OCI-LY7 (cell line): ENCODE data around the gene CNTN2. TPM values are rescaled to one million over a fixed set of nuclear protein-coding genes. Genes with fewer than 3 reads are reported as not detected.

ENCODE experiments used
- BruUV-seq: library from RNA; stranded (reverse); fragments of 400-500 nt; replicated peaks from 2 replicates; lab custom pipeline; 2021; lab: Mats Ljungman, UMichigan
- CTCF ChIA-PET: fragments of 300-600 bp; sonication (Branson Sonifier 250); formaldehyde crosslinking; loops from one replicate; lab custom pipeline; 2022; ENCODE audit warnings: antibody characterized with exemption; ENCODE audit not compliant: unreplicated experiment; lab: Charles Lee
- POLR2A ChIA-PET: fragments of 300-600 bp; sonication (Branson Sonifier 250); formaldehyde crosslinking; loops from one replicate; lab custom pipeline; 2022; ENCODE audit warnings: antibody characterized with exemption; lab: Charles Lee
- DNase-seq: peaks from one replicate; pipeline ENCODE4 v3.0.0-alpha.2; 2015; ENCODE audit warnings: low spot score
- H2AFZ ChIP-seq: fragments of 200-600 bp; sonication (generic), shearing (Covaris generic); 2 replicates; pipeline ENCODE4 v1.6.1; 2014; ENCODE audit warnings: mild to moderate bottlenecking, antibody characterized with exemption, low read length, moderate library complexity
- H3K27ac ChIP-seq: fragments of 200-600 bp; sonication (generic); 2 replicates; pipeline ENCODE4 v1.5.1; 2014; ENCODE audit warnings: mixed run types, low read depth, mild to moderate bottlenecking, moderate library complexity, low read length, inconsistent platforms; ENCODE audit not compliant: poor library complexity, severe bottlenecking
- H3K36me3 ChIP-seq: fragments of 200-600 bp; sonication (generic); 2 replicates; pipeline ENCODE4 v1.6.1; 2014; ENCODE audit warnings: mild to moderate bottlenecking, antibody characterized with exemption, low read length, moderate library complexity, mixed read lengths; ENCODE audit not compliant: insufficient read depth
- H3K4me1 ChIP-seq: fragments of 200-600 bp; sonication (generic); 2 replicates; pipeline ENCODE4 v1.5.1; 2014; ENCODE audit warnings: mild to moderate bottlenecking, low read length; ENCODE audit not compliant: insufficient read depth, poor library complexity, severe bottlenecking
- H3K4me2 ChIP-seq: fragments of 200-600 bp; sonication (generic); 2 replicates; pipeline ENCODE4 v1.6.1; 2014; ENCODE audit warnings: mild to moderate bottlenecking, low read length
- H3K4me3 ChIP-seq: fragments of 200-600 bp; sonication (generic); 2 replicates; pipeline ENCODE4 v1.5.1; 2014; ENCODE audit warnings: mild to moderate bottlenecking, low read depth, low read length; ENCODE audit not compliant: poor library complexity, severe bottlenecking
- H3K79me2 ChIP-seq: fragments of 200-600 bp; sonication (generic); 2 replicates; pipeline ENCODE4 v1.6.1; 2016; ENCODE audit warnings: low read depth, mild to moderate bottlenecking, low read length, moderate library complexity, mixed read lengths; ENCODE audit not compliant: insufficient read depth
- H3K9me2 ChIP-seq: fragments of 200-600 bp; sonication (generic); 2 replicates; pipeline ENCODE4 v1.6.1; 2016; ENCODE audit warnings: mild to moderate bottlenecking, low read length, mixed read lengths; ENCODE audit not compliant: insufficient read depth
- H3K9me3 ChIP-seq: fragments of 200-600 bp; sonication (generic); 2 replicates; pipeline ENCODE4 v1.6.1; 2014; ENCODE audit warnings: mild to moderate bottlenecking, mixed run types, low read length, mixed read lengths
- H4K20me1 ChIP-seq: fragments of 200-600 bp; sonication (generic); 2 replicates; pipeline ENCODE4 v1.6.1; 2014; ENCODE audit warnings: mild to moderate bottlenecking, antibody characterized with exemption, low read length, moderate library complexity, mixed read lengths; ENCODE audit not compliant: insufficient read depth
- EZH2phosphoT487 ChIP-seq: fragments of 200-600 bp; sonication (generic); IDR thresholded peaks from 2 replicates; pipeline ENCODE4 v1.6.1; 2018; ENCODE audit warnings: low read depth, borderline replicate concordance, mild to moderate bottlenecking, mixed run types, antibody characterized with exemption, low read length, moderate library complexity, mixed read lengths
- intact Hi-C: fragments of 100-400 bp; cut with micrococcal nuclease; formaldehyde crosslinking; loops from one replicate; pipeline ENCODE4 v1.10.0; 2022; ENCODE audit not compliant: unreplicated experiment
- total RNA-seq, 2 experiments: library from RNA; depleted of rRNA in 1 of 2; stranded (reverse); fragments of >200 nt in 1 of 2; shearing (Covaris generic) in 1 of 2; gene quantifications; 2 replicates each; pipeline ENCODE4 v1.2.3, GENCODE V29; 2014 to 2022
- TF ChIP-seq, protein P1 (sequence below): fragments of 200-600 bp; sonication (generic); conservative IDR thresholded peaks from 2 replicates; pipeline ENCODE4 v1.5.1; 2014; ENCODE audit warnings: mild to moderate bottlenecking, antibody characterized with exemption, low read length, moderate library complexity, mixed read lengths

Gene CNTN2
- total RNA-seq, 2 experiments from 2014 or later = not detected

DNA sequence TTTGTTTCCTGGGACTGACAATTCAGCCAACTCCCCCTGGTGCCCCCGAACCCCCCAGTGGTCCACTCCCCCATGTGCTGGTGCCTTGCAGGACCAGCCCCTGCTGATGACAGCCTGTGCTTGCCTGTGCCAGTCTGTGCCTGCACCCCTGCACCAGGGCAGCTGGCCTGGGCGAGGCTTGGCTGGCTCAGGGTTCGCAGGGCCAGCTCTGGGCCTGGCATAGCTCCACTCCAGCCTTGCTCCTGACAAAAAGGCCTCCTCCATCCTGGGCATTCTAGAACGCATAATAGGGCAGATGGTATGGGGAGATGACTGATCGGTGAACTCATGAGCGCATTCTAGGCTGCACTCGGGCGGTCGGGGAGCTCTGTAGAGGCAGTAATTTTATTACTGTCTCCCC lies 5.4 kb downstream of the CNTN2 start:
- Histone ChIP-seq H4K20me1 (no peaks in the 10 kb centered on the region), H3K27ac (no peak overlapping the region), H3K9me2 (no peaks in the 10 kb centered on the region), H3K4me2 (no peak overlapping the region), H3K4me1 (peaks cover 7% of the 10 kb centered on the region), H3K9me3 (no peaks in the 10 kb centered on the region), H3K4me3 (no peak overlapping the region), H2AFZ (no peak overlapping the region), H3K36me3 (no peaks in the 10 kb centered on the region), H3K79me2 (no peaks in the 10 kb centered on the region)
- BruUV-seq = no TSS peak
- POLR2A ChIA-PET = no interaction called here
- CTCF ChIA-PET = interaction anchor here (0.7 kb wide), 1 partner anchor 13 kb away, joined by 4 read pairs; no protein-coding TSS in a partner anchor
- DNase-seq = no peak
- intact Hi-C loops = no loop called here
- TF ChIP-seq, protein P1, sequence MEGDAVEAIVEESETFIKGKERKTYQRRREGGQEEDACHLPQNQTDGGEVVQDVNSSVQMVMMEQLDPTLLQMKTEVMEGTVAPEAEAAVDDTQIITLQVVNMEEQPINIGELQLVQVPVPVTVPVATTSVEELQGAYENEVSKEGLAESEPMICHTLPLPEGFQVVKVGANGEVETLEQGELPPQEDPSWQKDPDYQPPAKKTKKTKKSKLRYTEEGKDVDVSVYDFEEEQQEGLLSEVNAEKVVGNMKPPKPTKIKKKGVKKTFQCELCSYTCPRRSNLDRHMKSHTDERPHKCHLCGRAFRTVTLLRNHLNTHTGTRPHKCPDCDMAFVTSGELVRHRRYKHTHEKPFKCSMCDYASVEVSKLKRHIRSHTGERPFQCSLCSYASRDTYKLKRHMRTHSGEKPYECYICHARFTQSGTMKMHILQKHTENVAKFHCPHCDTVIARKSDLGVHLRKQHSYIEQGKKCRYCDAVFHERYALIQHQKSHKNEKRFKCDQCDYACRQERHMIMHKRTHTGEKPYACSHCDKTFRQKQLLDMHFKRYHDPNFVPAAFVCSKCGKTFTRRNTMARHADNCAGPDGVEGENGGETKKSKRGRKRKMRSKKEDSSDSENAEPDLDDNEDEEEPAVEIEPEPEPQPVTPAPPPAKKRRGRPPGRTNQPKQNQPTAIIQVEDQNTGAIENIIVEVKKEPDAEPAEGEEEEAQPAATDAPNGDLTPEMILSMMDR = no peak
- no peak for TF ChIP-seq EZH2phosphoT487

DNA sequence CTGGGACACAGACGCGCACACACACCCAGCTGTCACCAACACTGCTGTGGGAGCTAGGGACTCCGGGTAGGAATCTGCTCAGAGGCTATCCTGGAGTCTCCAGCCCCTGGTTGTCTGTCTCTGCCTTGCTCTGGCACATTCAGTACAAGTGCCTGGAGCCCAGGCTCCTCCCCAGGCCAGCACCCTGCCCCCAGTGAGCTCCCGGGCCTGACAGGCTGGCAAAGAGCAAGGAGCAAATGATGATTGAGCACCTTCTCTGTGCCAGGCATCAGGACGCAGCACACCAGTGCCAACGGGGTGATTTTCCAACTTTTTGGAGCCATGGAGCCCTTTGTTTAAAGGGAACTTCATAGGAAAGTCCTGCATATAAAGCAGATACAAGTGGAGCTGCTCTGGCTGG lies 6.5 kb downstream of the CNTN2 start:
- ChIA-PET POLR2A (interaction anchor here (0.6 kb wide), 1 partner anchor 124 kb away, joined by 6 read pairs; no protein-coding TSS in a partner anchor), CTCF (no interaction called here)

DNA sequence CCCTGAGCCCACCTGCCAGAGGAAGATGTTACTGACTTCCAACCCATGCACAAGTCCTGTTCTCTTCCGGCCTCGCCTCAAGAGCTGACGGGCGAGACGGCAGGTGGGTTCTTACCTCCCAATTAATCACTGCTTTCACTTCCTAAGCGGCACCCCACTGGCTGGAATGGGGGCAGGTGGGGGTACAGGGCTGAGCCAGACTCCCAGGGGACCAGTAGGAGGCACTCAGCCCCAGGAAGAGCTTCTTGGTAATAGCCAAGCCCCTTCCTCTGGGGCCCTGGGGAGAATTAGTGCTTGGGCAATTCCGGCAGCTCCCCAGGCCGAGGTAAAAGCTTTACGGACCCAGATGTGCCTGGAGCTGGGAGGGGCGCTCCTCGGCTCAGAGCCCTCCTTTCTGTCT lies 9.7 kb downstream of the CNTN2 start:
- BruUV-seq = no TSS peak
- Histone ChIP-seq H4K20me1 (no peaks in the 10 kb centered on the region), H3K4me1 (peaks cover 7% of the 10 kb centered on the region), H3K36me3 (no peaks in the 10 kb centered on the region), H3K9me3 (no peaks in the 10 kb centered on the region), H3K27ac (no peak overlapping the region), H3K4me2 (no peak overlapping the region), H3K9me2 (no peaks in the 10 kb centered on the region), H2AFZ (no peak overlapping the region), H3K4me3 (no peak overlapping the region), H3K79me2 (no peaks in the 10 kb centered on the region)
- TF ChIP-seq EZH2phosphoT487 = no peak
- TF ChIP-seq, protein P1 = no peak
- ChIA-PET POLR2A (interaction anchor here (0.6 kb wide), 1 partner anchor 56 kb away, joined by 3 read pairs; no protein-coding TSS in a partner anchor), CTCF (interaction anchor here (1.1 kb wide), 1 partner anchor 9 kb away, joined by 6 read pairs; no protein-coding TSS in a partner anchor)
- intact Hi-C loops = no loop called here
- DNase-seq = peak; percentile 10

More for the DNA sequence above, 6.5 kb downstream of the CNTN2 start:
- Histone ChIP-seq H3K27ac (no peak overlapping the region), H3K79me2 (no peaks in the 10 kb centered on the region), H3K4me2 (no peak overlapping the region), H3K9me2 (no peaks in the 10 kb centered on the region), H2AFZ (no peak overlapping the region), H3K4me1 (peaks cover 7% of the 10 kb centered on the region), H4K20me1 (no peaks in the 10 kb centered on the region), H3K36me3 (no peaks in the 10 kb centered on the region), H3K4me3 (no peak overlapping the region), H3K9me3 (no peaks in the 10 kb centered on the region)
- intact Hi-C loops = no loop called here
- no peak for DNase-seq
- TF ChIP-seq EZH2phosphoT487 = no peak
- TF ChIP-seq, protein P1 = no peak
- BruUV-seq = no TSS peak
